CD4-positive, alpha-beta T cell treated with Interleukin-1 beta for 1 hour (primary cell): ENCODE results near the gene S100A8.
A peak's percentile ranks its signal among the peaks of the same experiment; 100 is the strongest.
"Not testable (repeated sequence)": the region's sequence is repeated elsewhere in the genome, so short reads cannot be mapped to it uniquely, and the experiment has no call there.

Experiments
- DNase-seq, 2 donors: peaks; one replicate each; pipeline ENCODE4 v3.0.0-alpha.2; 2020 to 2022

S100A8 gene

DNA sequence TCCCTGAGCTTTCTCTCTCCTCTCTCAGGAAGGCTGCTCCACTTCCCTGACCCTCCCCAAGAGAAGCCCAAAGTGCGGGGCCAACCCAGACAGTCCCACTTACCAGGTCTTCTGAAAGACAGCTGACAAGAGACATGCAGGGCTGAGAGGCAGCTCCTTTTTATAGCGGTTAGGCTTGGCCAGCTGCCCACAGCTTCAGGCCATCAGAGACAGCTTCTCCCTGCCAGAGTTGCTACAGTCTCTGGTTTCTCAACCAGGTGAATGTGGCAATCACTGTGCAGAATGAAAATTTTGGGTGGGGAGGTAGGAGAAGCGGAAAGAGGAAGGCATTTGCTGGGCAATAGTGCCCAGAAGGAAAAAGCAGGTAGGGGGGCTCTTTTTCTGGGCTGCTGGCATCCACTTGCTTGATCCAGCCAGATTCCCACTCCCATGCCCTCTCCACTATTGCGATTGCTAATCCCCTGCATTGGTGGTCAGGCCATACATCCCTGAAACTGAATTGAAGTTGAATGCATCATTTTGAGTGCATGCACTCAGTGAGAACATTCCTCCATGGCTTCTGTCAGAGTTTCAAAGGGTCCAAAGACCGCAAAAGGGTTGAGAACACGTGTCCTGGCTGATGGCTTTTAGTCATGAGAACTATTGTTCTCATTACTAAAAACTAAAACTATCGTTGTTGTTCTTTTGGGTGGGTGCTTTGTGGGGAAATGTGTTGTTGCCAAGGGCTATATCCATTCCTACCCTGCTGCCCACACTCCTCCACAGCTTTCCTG lies at the start of gene S100A8:
Gene S100A8, minus strand, starts transcription at position 136 of the 773 bp plus-strand sequence. CDS start 538 bp downstream, outside the sequence.
- DNase-seq = peak; percentile 3 to 54

DNA sequence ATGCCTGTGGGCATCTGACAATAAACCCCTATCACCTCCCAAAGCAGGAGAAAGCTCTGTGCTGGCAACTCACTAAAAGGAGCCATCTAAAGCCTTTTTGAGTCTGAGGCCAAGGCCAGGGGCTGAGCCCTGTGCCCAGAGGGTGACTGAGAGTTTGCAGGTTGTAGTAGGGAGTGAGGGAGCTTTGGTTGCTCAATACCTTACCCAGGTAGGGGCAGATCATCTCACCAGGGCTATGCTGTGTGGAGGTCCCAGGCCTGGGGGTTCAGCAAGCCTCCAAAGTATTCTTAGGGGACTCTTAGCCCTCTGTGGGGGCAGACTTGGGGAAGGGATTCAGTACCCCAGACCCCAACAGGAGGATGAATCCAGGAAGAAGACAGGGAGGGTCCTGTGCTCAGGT lies 48.4 kb upstream of the S100A8 start:
- no peak for DNase-seq

DNA sequence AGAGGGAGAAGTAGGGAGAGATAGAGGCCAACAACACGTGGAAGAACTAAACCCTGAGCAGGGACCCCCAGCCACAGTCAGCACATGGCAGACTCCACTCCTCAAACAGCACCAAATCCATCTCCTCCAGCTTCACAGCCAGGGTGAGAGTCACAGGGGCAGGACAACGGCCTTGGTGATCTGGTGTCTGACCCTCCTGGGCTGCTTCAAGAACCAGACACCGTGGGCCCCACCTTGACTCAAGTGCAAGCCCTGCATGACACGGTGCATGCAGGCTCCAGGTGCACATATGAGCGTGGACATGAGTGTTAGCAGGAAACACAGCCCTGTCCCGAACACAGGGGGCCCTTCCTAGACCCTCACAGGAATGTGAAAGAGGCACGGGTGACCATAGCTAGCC lies 47.7 kb upstream of the S100A8 start:
- DNase-seq = no peak

DNA sequence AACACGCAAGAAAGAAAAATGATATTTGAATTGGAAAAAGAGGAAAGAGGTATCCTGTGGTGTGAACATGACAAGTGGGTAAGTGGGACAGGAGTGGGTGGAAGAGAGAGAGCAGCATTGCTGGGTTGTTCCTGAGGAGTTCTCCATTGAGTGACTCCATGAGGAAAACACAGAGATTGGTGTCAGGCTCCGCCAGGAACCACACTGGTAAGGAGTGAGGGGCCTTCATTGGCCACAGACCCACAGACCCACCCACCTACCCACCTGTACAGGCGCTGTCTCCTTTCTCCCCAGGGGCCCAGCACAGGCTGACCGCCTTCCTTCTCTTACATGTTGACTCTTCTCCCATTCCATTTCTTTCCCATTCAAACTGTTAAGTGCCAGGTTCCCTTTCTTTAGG lies 46.4 kb upstream of the S100A8 start:
- no peak for DNase-seq

DNA sequence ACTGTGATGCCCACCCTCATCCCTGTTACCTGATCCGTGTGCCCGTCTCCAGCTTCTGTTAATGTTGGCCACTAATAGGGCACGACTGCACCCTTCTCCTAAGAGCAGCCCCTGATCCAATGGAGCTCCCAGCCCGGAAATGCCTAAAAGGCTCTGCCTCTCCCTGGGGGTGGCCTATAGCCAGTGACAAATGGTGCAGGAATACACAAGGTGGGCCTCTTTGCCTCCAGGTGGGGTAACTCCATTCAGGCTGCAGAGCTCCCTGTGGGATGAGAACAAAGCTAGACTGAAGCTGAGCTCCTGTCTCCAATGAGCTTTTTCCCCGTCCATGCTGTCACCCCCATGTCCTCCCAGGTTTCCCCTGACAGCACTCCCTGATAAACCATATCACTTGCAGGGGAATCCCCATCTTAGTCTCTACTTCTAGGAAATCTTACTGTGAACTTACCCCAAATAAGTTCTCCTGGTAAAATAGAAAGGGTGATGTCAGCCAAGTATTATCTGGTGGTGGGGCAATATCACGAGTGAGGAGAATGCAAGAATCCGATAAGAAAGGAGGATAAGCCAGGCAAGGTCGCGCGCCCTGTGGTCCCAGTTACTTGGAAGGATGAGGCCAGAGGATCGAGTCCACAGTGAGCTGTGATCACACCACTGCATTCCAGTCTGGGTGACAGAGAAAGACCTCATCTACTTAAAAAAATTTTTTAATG lies 44.0 kb upstream of the S100A8 start:
- no peak for DNase-seq

DNA sequence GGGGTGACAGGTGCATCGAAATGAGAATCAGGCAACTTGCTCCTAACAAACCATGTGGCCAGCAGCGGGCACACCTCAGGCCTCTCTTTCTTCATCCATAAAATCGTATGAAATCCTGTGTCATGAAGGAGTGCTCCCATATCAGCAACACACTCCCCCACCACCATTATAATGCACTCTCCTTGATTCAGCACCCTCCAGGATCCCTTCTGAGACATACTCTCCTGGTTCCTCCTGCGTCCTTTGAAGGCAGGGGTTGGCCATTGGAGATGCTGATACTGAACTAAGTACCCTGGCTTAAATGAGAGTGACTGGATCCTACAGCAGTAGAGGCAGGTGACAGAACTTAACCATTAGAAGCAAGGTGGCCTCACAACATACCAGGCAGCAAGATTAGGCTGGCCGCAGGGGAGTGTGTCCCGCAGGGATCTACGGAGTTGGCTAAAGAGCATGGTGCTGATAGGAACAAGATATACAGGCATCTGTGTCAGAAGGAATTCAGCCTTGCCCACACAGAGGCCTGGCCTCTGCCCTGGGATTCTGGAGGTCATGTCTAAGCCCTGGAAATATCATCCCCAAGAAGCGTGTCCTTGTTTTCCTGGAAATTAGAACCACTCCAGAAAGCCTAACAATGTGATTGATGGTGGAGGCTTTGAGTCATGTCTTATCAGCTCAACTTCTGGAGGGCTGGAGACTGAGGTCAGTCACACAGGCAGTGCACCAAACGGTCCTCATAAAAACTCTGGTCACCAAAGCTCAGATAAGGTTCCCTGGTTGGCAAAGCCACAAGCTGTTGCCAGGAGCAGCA lies 42.2 kb upstream of the S100A8 start:
- no peak for DNase-seq

DNA sequence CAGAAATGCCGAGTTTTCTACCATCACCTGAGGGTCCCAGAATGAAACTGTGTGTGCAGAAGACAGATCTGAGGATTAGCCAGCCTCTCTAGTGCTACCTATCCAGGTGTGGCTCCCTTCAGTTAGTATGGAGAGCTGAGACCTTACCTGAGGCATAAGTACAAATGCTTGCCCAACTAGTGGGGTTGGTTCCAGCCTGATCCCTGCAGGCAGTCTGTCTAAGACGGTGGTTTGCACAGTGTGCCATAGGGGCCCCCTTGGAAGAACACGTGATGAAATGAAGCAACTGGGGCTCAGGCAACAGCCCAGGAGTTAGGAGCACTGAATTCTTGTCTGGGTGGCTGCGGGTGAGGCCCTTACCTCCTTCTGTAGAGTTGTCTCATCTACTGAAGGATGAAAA lies 41.1 kb upstream of the S100A8 start:
- DNase-seq = no peak

DNA sequence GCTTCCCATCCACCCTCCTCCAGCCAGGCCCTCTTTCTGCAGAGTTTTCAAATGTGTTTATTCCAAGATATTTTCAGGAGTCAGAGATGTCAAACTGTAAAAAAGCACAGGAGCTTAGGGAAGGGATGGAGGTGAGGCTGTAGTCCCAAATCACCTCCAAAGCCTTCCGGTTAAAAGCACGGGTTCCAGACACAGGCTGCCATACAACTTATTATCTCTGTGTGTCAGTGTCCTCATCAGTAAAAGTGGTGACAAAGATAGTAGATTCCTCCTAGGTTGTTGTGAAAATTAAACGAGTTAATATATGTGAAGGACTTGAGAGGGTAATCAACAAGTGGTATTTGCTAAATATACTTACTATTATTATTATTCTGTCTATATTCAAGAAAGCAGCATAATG lies 40.6 kb upstream of the S100A8 start:
- DNase-seq = no peak

DNA sequence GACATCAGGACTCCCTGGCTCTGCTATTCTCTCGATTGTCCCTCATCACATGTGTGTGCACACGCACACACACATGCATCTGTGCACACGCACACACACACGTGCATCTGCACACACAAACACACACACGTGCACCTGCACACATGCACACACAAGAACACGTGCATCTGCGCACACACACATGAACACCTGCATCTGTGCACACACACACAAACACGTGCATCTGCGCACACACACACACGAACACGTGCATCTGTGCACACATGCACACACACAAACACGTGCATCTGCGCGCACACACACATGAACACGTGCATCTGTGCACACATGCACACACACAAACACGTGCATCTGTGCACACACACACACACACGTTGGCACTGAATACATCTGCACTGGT lies 40.1 kb upstream of the S100A8 start:
- no peak for DNase-seq

DNA sequence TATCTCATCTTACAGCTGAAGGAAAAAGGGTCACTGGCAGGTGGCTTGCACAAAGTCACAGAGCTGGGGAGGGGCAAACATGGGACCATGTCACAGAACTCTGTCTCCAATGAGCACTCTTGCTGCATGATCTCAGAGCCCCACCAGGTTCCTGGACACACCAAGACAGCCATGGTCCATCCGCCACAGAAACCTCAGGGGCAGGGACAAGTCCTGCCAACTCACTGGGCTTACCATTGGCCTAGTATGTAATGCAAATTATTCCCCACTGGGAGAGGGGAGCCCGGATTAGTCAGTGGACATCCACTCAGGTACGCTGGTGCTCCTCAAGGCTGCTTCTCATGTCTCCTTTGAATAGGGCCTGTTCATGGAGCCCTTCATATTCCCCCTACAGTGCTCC lies 39.7 kb upstream of the S100A8 start:
- no peak for DNase-seq

DNA sequence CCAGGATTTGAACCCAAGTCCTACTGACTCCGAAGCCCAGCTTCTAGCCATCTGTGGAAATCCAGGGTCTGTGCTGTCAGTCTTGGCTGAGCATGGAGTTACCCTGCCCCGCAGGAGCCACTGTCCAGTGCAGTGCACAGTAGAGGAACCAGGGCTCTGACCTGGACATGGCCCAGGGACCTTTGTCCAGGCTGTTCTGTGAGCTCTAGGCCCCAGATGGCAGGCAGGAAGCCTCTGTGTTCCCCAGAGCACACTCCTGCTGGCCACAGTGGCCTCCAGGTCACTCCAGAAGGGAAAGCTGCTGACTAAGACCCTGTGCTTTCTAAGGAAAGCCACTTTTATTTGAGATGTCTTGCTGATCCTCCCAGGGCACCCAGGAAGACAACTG lies 39.3 kb upstream of the S100A8 start:
- DNase-seq = no peak

DNA sequence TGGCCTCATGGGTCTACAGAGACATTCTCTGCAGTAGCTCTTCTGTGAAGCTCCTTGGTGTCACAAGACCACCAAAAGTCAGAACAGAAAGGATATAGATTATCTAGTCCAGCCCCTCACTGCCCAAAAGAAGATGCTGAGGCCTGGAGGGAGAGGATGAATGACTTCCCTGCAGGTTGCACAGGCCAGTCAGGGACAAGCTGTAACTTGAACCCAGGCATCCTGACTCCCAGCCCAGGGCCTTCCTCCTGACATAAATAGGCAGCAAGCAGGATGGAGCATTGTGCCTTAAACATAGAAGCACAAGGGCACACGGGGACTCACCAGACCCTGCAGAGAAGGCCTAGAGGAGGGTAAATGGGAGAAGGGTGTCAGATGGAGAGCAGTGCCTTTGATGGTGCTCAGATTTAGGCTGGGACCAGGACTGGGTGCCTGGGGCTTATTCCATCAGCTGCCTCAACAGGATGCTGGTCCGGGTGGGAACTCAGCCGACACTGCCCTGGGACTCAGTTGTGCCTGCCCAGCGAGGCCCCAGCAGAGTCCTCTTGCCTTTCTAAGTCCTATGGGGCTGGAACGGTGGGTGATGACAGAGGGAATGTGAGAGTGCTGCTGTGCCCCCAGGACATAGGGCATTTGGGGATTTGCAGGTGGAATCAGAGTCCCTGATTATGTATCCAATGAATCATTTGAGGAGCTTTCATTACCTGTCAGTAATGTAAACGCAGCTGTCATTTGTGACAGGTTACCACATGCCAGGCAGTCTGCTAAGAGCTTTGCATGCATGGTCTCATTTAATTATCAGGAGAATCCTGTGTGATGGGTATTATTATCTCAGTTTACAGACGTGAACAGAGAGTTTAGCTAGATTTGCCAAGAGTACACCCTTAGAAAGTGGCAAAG lies 38.6 kb upstream of the S100A8 start:
- DNase-seq = no peak

DNA sequence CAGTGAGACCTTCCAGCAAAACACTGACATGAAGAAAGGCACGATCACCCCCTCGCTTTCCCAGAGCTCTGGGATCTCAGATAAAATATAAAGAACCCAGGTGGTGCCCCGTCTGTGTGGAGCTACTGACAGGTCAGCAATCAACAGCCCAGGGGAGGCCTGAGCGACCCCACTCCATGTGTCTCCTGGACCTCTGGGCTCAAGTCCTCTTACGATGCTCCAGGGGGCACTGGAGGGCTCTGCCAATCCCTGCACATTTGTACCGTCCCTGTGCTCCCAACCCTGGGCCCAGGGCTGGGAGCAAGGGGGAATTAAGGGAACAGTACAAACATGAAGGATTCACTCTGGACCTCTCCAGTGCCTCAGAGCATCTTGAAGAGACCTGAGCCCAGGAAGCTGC lies 37.9 kb upstream of the S100A8 start:
- DNase-seq = no peak

DNA sequence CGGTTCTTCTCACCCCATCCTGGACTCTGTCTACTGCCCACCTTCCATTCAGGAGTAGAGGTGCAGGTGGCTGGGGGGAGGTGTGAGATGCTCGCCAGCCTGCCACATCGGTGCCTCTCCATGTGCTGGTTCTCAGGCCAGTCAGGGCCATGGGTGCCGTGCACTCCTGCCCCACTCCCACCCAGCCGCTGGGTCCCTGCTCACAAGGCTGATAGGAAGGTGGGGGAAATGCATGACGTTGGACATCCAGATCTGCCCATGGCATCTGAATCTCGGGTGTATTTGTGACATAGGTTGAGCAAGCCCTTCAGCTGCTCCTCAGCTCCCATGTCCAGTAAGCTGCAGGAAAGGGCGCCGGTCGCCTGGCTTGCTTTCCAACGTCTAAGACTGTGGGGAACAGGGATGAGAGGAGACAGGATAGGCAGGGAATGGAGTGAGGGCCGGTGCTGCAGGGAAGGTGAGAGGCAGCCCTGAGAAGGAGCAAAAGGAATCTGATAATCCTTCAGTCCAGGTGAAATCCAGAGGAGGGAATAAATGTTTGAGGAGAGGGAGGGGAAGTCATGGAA lies 37.3 kb upstream of the S100A8 start:
- DNase-seq = no peak

DNA sequence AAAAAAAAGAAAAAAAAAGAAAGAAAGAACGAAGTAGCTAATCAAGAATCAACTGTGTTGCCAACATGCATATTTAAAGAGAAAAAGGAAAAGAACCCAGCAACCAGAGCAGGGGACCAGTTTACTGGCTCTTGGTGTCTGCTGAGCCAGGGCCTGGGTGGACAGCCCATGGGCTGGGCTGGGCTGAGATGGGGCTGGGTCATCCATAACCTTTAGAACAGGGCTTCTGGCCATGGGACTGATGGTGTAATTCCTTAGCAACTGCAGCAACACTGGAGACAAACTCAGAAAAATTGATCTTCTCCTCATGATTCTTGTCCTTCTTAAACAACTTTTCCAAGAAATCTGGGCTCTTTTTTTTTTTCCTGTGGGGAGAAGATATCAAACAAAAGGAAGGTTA lies 35.9 kb upstream of the S100A8 start:
- DNase-seq = no peak

DNA sequence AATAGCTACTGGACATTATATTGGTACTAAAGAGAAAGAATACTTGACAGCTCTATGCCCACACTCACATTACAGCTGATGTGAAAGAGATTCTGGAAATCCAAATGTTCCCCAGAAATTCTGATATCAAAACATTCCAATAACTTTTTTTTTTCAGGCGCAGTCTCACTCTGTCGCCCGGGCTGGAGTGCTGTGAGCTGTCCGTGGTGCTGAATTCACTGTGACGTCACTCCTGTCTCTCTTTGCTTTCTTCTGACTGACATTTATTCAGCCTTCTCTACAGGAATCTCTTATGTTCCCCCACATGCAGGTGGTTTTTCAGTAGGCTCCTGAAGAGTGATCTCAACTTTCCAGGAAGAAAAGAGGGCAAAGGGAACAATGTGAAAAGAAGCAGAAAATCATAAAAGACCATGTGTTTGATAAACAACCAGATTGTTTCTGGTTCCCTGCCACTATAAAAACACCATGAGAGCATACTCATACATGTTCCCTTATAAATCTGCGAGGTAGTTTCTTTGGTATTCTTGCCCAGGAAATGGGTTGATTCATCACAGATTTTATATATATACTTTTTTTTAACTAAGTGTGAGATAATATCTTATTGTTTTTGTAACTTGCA lies 31.7 kb upstream of the S100A8 start:
- DNase-seq = peak; percentile 43 to 58

DNA sequence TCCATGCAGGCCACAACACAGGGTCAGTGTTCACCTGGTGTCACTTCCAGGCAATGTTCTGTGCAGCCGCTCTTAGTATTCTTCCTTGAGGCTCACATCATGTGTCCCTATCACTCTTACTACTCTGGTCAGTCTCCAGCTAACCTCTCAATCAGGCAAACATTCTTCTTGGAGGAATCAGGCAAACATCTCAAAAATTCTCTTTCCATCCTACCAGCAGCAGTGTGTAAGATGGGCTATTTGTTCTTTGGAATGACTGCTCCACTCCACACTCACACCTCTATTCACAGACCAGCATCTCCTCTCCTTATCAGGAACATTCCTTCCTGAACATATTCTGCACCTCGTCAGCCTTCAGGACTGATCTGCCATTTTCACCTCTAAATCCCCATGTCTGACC lies 29.4 kb upstream of the S100A8 start:
- DNase-seq = no peak

DNA sequence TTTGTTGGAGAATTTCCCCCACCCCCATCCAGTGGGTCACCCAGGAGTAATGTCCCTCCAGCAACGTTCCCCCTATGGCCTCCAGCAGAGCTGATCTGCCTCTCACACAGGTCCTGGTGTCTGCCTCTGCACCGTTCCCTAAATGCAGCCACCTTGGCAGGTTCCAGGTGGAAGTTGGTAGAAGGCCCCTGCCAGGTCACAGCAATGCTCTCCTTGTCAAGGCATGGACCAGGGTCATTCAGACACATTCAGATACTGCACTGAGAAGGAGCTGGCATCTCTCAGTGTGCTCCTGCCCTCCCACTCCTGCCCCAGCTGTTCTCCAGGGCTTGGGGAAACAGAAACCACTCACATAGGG lies 28.5 kb upstream of the S100A8 start:
- DNase-seq = not testable (repeated sequence)

DNA sequence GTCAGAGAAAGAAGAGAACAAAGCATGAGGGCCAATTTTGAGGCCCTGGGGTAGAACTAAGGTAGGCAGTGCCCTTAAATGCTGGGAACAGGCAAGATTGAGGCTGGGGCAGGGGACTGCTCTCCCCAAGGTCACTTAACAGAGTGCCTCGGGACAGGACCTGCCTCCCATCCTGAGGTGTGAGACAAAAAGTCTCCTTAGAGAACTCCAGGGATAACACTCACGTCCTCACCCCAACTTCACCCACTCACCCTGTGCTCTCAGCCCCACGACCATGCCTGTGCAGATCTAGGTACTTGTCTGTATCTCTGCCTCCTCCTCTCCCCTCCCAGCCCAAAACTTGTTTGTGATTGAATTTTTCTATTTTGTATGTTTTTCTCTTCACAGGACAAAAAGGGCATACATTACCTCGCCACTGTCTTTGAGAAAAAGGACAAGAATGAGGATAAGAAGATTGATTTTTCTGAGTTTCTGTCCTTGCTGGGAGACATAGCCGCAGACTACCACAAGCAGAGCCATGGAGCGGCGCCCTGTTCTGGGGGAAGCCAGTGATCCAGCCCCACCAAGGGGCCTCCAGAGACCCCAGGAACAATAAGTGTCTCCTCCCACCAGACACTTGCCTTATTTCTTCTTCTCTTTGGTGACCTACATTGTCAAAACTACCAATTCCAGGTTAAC lies 28.0 kb upstream of the S100A8 start:
- DNase-seq = not testable (repeated sequence)

DNA sequence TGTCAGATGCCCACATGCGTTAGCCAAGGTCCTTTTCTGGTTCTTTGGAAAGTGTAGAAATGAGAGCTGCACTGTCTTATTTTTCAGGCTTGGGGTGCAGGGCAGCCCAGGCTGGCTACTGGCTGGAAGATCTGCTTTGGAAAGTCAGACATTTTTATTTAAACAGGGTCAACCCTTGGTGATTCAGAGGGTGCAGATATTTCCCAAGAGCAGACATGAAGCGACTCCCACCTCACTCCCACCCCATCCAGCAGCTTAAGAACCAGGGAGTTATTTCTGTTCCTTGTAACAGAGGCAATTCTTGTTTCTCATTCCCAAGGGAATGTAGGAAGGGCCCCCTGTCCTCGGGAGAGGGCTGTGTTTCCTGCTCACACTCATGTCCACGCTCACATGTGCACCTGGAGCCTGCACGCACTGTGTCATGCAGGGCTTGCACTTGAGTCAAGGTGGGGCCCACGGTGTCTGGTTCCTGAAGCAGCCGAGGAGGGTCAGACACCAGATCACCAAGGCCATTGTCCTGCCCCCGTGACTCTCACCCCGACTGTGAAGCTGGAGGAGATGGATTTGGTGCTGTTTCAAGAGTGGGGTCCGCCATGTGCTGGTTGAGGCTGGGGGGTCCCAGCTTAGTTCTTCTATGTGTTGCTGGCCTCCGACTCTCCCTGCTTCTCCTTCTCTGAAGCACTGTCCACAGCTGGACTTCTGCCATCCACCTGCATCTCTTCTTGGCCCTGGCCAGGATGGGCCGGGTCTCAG lies 26.4 kb upstream of the S100A8 start:
- no peak for DNase-seq
